ENCODE results near the gene IFNK. TPM values are rescaled to one million over a fixed set of nuclear protein-coding genes. Genes with fewer than 3 reads are reported as not detected.

Gene IFNK
- total RNA-seq, 4 donors from 2014 or later = not detected

- TF ChIP-seq POLR2A (IDR thresholded peaks at IDR 0.05) (no peak), EP300 (IDR thresholded peaks at IDR 0.05) (no peak), POLR2AphosphoS5 (IDR thresholded peaks at IDR 0.05) (peak; percentile 66), CTCF (IDR thresholded peaks at IDR 0.05) (no peak)
- ATAC-seq = peak; percentile 19
- peak overlapping the region; percentile 62 to 85 for H3K4me3 ChIP-seq
- H3K27ac ChIP-seq = peak overlapping the region; percentile 89 to 100 (median 98)
- peaks cover 0 to 35% (median 5%) of the 10 kb centered on the region in 3 donors for H3K4me1 ChIP-seq
- no peaks in the 10 kb centered on the region for H3K27me3 ChIP-seq
- WGBS, 2 donors (ENCODE audit: low coverage in 1 of 2) = 0% methylated on average over 2 to 5 of the region's 6 CpGs
- no peaks in the 10 kb centered on the region for H3K9me3 ChIP-seq
- no peaks in the 10 kb centered on the region for H3K36me3 ChIP-seq
Measured at GRCh38 chr9:27572566-27572917, 48.5 kb downstream of the IFNK start.

- peaks cover 0 to 35% (median 5%) of the 10 kb centered on the region in 3 donors for H3K4me1 ChIP-seq
- no peaks in the 10 kb centered on the region for H3K27me3 ChIP-seq
- H3K36me3 ChIP-seq = no peaks in the 10 kb centered on the region
- peak within 1 kb of the TSS; percentile 89 to 100 (median 98) for H3K27ac ChIP-seq
- peak; percentile 95 for ATAC-seq
- peaks cover 0 to 2% (median 0%) of the 10 kb centered on the region in 3 donors for H3K9me3 ChIP-seq
- TF ChIP-seq EP300 (IDR thresholded peaks at IDR 0.05) (no peak), POLR2A (IDR thresholded peaks at IDR 0.05) (peak; percentile 89 to 91), POLR2AphosphoS5 (IDR thresholded peaks at IDR 0.05) (peak; percentile 84), CTCF (IDR thresholded peaks at IDR 0.05) (peak in 1 of 4 experiments; percentile 18)
- WGBS, 2 donors (ENCODE audit: low coverage in 1 of 2) = 0 to 2% methylated on average over 9 to 13 of the region's 72 CpGs
- H3K4me3 ChIP-seq = peak within 1 kb of the TSS; percentile 62 to 85
Measured at GRCh38 chr9:27572918-27573633, 49.0 kb downstream of the IFNK start, which contains the start of gene C9orf72. C9orf72 (minus strand) TSS chr9:27573481; CDS start chr9:27567120, 6,361 bp downstream.

- Histone ChIP-seq H3K9me3 (peaks cover 0 to 6% (median 0%) of the 10 kb centered on the region in 3 donors), H3K27me3 (no peaks in the 10 kb centered on the region), H3K36me3 (no peaks in the 10 kb centered on the region), H3K4me1 (peaks cover 0 to 35% (median 5%) of the 10 kb centered on the region in 3 donors), H3K4me3 (peak overlapping the region; percentile 62 to 85), H3K27ac (peak overlapping the region; percentile 89 to 100 (median 98))
- peak in 3 of 4 experiments; percentile 2 to 8 (median 7) for TF ChIP-seq CTCF (IDR thresholded peaks at IDR 0.05)
- peak; percentile 98 for TF ChIP-seq POLR2AphosphoS5 (IDR thresholded peaks at IDR 0.05)
- peak; percentile 58 to 67 for TF ChIP-seq POLR2A (IDR thresholded peaks at IDR 0.05)
- TF ChIP-seq EP300 (IDR thresholded peaks at IDR 0.05) = peak; percentile 94
- peak; percentile 95 for ATAC-seq
- 2 to 3% methylated on average over 16 to 23 of the region's 35 CpGs for WGBS, 2 donors (ENCODE audit: low coverage in 1 of 2)
Measured at GRCh38 chr9:27573634-27574590, 49.8 kb downstream of the IFNK start.

Other genes with a start within 250 kb of the IFNK start
- gene EQTN, start 227.1 kb upstream of the IFNK start, total RNA-seq = 1 to 10 TPM in 1 of 4 donors, not detected in 3; 1.2 TPM
- 10 to 100 TPM; 10.2 to 12.4 (median 11.6) TPM for gene MOB3B, start 5.5 kb downstream of the IFNK start, total RNA-seq
- gene C9orf72, start 49.2 kb downstream of the IFNK start, total RNA-seq = 10 to 100 TPM in 3 of 4 donors, 1 to 10 TPM in 1; 8.9 to 28.3 (median 16.0) TPM

All from gastroesophageal sphincter (tissue), 4 donors.